KMS-11 (cell line): Measurements from ENCODE around the gene ARHGEF10L.

Source experiments
- H2AFZ ChIP-seq: fragments of 200-600 bp; sonication (generic); 2 replicates; pipeline ENCODE4 v1.6.1; 2016; ENCODE audit warnings: antibody characterized with exemption, mixed run types, low read depth
- H3K27ac ChIP-seq: fragments of 200-600 bp; sonication (generic); 2 replicates; pipeline ENCODE4 v1.6.1; 2016; ENCODE audit warnings: mild to moderate bottlenecking, mixed run types
- H3K27me3 ChIP-seq: fragments of 200-600 bp; sonication (generic); 2 replicates; pipeline ENCODE4 v1.6.1; 2017; ENCODE audit warnings: mild to moderate bottlenecking, low read depth, mixed run types, moderate library complexity; ENCODE audit not compliant: insufficient read depth
- H3K36me3 ChIP-seq: fragments of 200-600 bp; sonication (generic); 2 replicates; pipeline ENCODE4 v1.6.1; 2017; ENCODE audit warnings: mild to moderate bottlenecking, mixed run types; ENCODE audit not compliant: insufficient read depth
- H3K4me1 ChIP-seq: fragments of 200-600 bp; sonication (generic); 2 replicates; pipeline ENCODE4 v1.6.1; 2016; ENCODE audit warnings: mild to moderate bottlenecking, low read depth, mixed run types; ENCODE audit not compliant: poor library complexity, severe bottlenecking
- H3K4me2 ChIP-seq: fragments of 200-600 bp; sonication (generic); 2 replicates; pipeline ENCODE4 v1.7.0; 2016; ENCODE audit warnings: mild to moderate bottlenecking, mixed run types
- H3K4me3 ChIP-seq: fragments of 200-600 bp; sonication (generic); IDR thresholded peaks from 2 replicates; pipeline ENCODE4 v1.6.1; 2017; ENCODE audit warnings: low read depth, low read length, mixed read lengths; ENCODE audit not compliant: insufficient read depth
- H3K79me2 ChIP-seq: fragments of 200-600 bp; sonication (generic); 2 replicates; pipeline ENCODE4 v1.6.1; 2016; ENCODE audit warnings: low read depth, mixed run types; ENCODE audit not compliant: insufficient read depth
- H3K9ac ChIP-seq: fragments of 200-600 bp; sonication (generic); 2 replicates; pipeline ENCODE4 v1.6.1; 2016; ENCODE audit warnings: mild to moderate bottlenecking, mixed run types
- H4K20me1 ChIP-seq: fragments of 200-600 bp; sonication (generic); 2 replicates; pipeline ENCODE4 v1.6.1; 2016; ENCODE audit warnings: mild to moderate bottlenecking, mixed run types; ENCODE audit not compliant: insufficient read depth
- TF ChIP-seq, protein P1 (sequence below): fragments of 200-600 bp; sonication (generic); conservative IDR thresholded peaks from 2 replicates; pipeline ENCODE4 v1.6.1; 2017; ENCODE audit warnings: low read depth, mild to moderate bottlenecking, antibody characterized with exemption, low read length, moderate library complexity, mixed read lengths

Gene ARHGEF10L

GRCh38 chr1:17575797-17576518, 36.5 kb downstream of the ARHGEF10L start:
- Histone ChIP-seq H3K4me2 (no peak overlapping the region), H3K79me2 (no peaks in the 10 kb centered on the region), H3K9ac (no peak overlapping the region), H3K4me3 (no peak overlapping the region), H3K36me3 (no peaks in the 10 kb centered on the region), H3K27ac (no peak overlapping the region), H3K4me1 (no peaks in the 10 kb centered on the region), H3K27me3 (peaks cover 6% of the 10 kb centered on the region; the same call in 1 of the 2 replicates), H4K20me1 (no peaks in the 10 kb centered on the region), H2AFZ (no peak overlapping the region)
- TF ChIP-seq, protein P1, sequence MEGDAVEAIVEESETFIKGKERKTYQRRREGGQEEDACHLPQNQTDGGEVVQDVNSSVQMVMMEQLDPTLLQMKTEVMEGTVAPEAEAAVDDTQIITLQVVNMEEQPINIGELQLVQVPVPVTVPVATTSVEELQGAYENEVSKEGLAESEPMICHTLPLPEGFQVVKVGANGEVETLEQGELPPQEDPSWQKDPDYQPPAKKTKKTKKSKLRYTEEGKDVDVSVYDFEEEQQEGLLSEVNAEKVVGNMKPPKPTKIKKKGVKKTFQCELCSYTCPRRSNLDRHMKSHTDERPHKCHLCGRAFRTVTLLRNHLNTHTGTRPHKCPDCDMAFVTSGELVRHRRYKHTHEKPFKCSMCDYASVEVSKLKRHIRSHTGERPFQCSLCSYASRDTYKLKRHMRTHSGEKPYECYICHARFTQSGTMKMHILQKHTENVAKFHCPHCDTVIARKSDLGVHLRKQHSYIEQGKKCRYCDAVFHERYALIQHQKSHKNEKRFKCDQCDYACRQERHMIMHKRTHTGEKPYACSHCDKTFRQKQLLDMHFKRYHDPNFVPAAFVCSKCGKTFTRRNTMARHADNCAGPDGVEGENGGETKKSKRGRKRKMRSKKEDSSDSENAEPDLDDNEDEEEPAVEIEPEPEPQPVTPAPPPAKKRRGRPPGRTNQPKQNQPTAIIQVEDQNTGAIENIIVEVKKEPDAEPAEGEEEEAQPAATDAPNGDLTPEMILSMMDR: no peak

GRCh38 chr1:17576519-17576853, 37.0 kb downstream of the ARHGEF10L start:
- no peak overlapping the region for H3K4me3 ChIP-seq
- TF ChIP-seq, protein P1: no peak
- H3K36me3 ChIP-seq: no peaks in the 10 kb centered on the region
- H4K20me1 ChIP-seq: no peaks in the 10 kb centered on the region
- no peak overlapping the region for H3K4me2 ChIP-seq
- no peak overlapping the region for H2AFZ ChIP-seq
- no peaks in the 10 kb centered on the region for H3K79me2 ChIP-seq
- no peak overlapping the region for H3K9ac ChIP-seq
- no peaks in the 10 kb centered on the region for H3K4me1 ChIP-seq
- H3K27me3 ChIP-seq: peaks cover 6% of the 10 kb centered on the region; the same call in 1 of the 2 replicates
- no peak overlapping the region for H3K27ac ChIP-seq

DNA sequence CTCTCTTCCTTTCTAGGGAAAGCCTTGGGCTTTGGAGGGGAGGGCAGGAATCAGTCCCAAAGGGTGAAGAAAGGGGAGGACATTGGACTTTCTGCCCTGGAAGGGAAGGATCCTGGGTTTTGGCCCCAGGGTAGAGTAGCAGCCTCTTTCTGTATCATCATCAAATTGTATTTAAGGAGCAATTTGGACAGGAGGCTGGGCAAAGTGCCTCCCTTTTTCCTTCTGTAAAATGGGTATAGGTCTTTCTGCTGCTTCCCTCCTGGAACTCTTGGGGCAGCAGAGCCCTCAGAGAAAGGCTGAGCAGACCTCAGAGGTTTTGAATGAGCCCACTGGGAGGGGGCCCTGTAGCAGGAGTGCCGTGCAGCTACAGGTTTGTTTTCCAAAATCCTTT, 38.4 kb downstream of the ARHGEF10L start:
- H3K27ac ChIP-seq: no peak overlapping the region
- no peak overlapping the region for H2AFZ ChIP-seq
- H3K9ac ChIP-seq: no peak overlapping the region
- no peaks in the 10 kb centered on the region for H3K36me3 ChIP-seq
- no peaks in the 10 kb centered on the region for H3K4me1 ChIP-seq
- peaks cover 9% of the 10 kb centered on the region; the same call in 1 of the 2 replicates for H3K27me3 ChIP-seq
- H3K4me2 ChIP-seq: no peak overlapping the region
- no peak overlapping the region for H3K4me3 ChIP-seq
- no peaks in the 10 kb centered on the region for H4K20me1 ChIP-seq
- TF ChIP-seq, protein P1: no peak
- H3K79me2 ChIP-seq: no peaks in the 10 kb centered on the region

DNA sequence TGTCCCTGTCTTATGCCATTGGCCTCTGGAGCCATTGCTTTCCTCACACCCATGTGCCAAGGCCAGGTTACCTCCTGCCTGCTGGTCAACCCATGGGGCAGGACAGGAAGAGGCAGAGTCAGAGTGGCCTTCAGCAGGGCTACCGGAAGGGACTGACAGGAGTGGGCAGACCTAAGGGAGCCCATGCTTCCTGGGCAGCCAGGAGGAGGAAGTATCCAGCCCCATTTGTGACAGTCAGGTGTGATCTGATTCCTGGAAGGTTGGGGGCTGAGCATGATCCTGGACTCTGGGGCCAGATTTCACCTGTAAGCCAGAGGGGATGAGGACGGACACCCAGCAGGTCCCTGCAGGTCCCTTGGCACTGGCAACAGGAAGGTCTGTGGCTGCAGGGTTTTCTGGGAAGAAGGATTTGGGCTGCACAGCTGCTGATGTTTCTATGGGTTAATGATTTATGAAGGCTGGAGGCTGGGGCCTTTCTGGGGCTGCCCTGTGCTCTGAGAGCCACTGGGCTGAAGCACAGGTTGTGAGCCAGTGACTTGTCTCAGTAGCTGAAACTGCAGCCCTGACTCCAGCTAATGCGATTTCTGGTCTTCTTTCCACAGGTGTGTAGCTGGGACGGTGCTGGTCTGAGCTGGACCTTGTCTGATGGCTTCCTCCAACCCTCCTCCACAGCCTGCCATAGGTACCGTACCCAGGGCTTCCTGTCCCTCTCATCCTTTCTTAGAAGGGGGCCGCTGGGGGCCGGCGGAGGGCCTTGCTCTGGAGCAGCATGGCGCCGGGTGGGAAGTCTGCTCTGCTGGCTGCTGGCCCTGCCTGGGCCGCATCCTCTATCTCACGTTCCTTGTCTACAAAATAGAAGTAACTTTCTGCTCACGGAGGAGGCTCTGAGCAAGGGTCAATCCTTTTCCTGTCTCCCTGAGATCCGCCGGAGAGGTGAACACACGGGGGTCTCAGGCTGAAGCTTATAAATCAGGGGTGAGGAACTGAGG, 40.7 kb downstream of the ARHGEF10L start:
- no peaks in the 10 kb centered on the region for H4K20me1 ChIP-seq
- H3K27ac ChIP-seq: no peak overlapping the region
- peaks cover 14% of the 10 kb centered on the region; the same call in 1 of the 2 replicates for H3K27me3 ChIP-seq
- H2AFZ ChIP-seq: no peak overlapping the region
- no peaks in the 10 kb centered on the region for H3K36me3 ChIP-seq
- H3K79me2 ChIP-seq: no peaks in the 10 kb centered on the region
- H3K4me1 ChIP-seq: no peaks in the 10 kb centered on the region
- H3K9ac ChIP-seq: no peak overlapping the region
- TF ChIP-seq, protein P1: no peak
- H3K4me2 ChIP-seq: no peak overlapping the region
- H3K4me3 ChIP-seq: no peak overlapping the region
